Skeletal muscle satellite cell (primary cell): ENCODE data around the gene ANAPC1. TPM values are rescaled to one million over a fixed set of nuclear protein-coding genes. Genes with fewer than 3 reads are reported as not detected.
A peak's percentile ranks its signal among the peaks of the same experiment; 100 is the strongest.

Experiments used
- H3K27me3 ChIP-seq: 2 replicates; pipeline ENCODE4 v1.7.0; 2013; ENCODE audit warnings: low read length; ENCODE audit not compliant: control insufficient read depth, insufficient read depth
- H3K36me3 ChIP-seq: 2 replicates; pipeline ENCODE4 v1.7.0; 2013; ENCODE audit warnings: mild to moderate bottlenecking, control low read depth, low read length; ENCODE audit not compliant: insufficient read depth
- H3K4me1 ChIP-seq: 2 replicates; pipeline ENCODE4 v1.7.0; 2013; ENCODE audit warnings: low read length; ENCODE audit not compliant: control insufficient read depth, insufficient read depth
- H3K4me2 ChIP-seq: 2 replicates; pipeline ENCODE4 v1.7.0; 2013; ENCODE audit warnings: mild to moderate bottlenecking, low read length
- H3K4me3 ChIP-seq: 2 replicates; pipeline ENCODE4 v1.7.0; 2013; ENCODE audit warnings: low read length
- H3K9ac ChIP-seq: 2 replicates; pipeline ENCODE4 v1.7.0; 2013; ENCODE audit warnings: mild to moderate bottlenecking, low read depth, low read length, moderate library complexity
- H3K9me3 ChIP-seq: replicated peaks from 2 replicates; pipeline ENCODE4 v1.7.0; 2013; ENCODE audit warnings: mild to moderate bottlenecking, control low read depth, low read length
- total RNA-seq: library from RNA; depleted of rRNA; stranded (reverse); fragments of >200 nt; gene quantifications from 2 replicates; pipeline ENCODE4 v1.2.3, GENCODE V29; 2012; rRNA removed

Gene ANAPC1
- total RNA-seq = 67.7 and 79.9 TPM in 2 replicates

GRCh38 chr2:111883661-111884591 lies at the start of gene ANAPC1:
ANAPC1 (minus strand) TSS chr2:111884193; CDS start chr2:111880825, 3,368 bp downstream.
- H3K27me3 ChIP-seq = no peaks in the 10 kb centered on the region
- peak within 1 kb of the TSS; percentile 93 for H3K4me3 ChIP-seq
- H3K9me3 ChIP-seq = no peaks in the 10 kb centered on the region
- H3K9ac ChIP-seq = peak within 1 kb of the TSS; percentile 94
- no peaks in the 10 kb centered on the region for H3K36me3 ChIP-seq
- peak within 1 kb of the TSS; percentile 86 for H3K4me2 ChIP-seq
- no peaks in the 10 kb centered on the region for H3K4me1 ChIP-seq

GRCh38 chr2:111932841-111933291 lies 48.9 kb upstream of the ANAPC1 start:
- no peak overlapping the region for H3K4me3 ChIP-seq
- H3K9me3 ChIP-seq = no peaks in the 10 kb centered on the region
- no peak overlapping the region for H3K9ac ChIP-seq
- peaks cover 44% of the 10 kb centered on the region for H3K27me3 ChIP-seq
- peaks cover 6% of the 10 kb centered on the region for H3K4me1 ChIP-seq
- no peak overlapping the region for H3K4me2 ChIP-seq
- no peaks in the 10 kb centered on the region for H3K36me3 ChIP-seq

GRCh38 chr2:111930875-111931274 lies 46.9 kb upstream of the ANAPC1 start:
- Histone ChIP-seq H3K4me2 (no peak overlapping the region), H3K9ac (no peak overlapping the region), H3K4me1 (peaks cover 6% of the 10 kb centered on the region), H3K27me3 (peaks cover 45% of the 10 kb centered on the region), H3K4me3 (no peak overlapping the region), H3K9me3 (no peaks in the 10 kb centered on the region), H3K36me3 (no peaks in the 10 kb centered on the region)

- peaks cover 45% of the 10 kb centered on the region for H3K27me3 ChIP-seq
- H3K9ac ChIP-seq = no peak overlapping the region
- H3K4me1 ChIP-seq = peaks cover 6% of the 10 kb centered on the region
- H3K4me2 ChIP-seq = no peak overlapping the region
- no peaks in the 10 kb centered on the region for H3K9me3 ChIP-seq
- H3K4me3 ChIP-seq = no peak overlapping the region
- H3K36me3 ChIP-seq = no peaks in the 10 kb centered on the region
Observed at GRCh38 chr2:111930409-111930808, 46.4 kb upstream of the ANAPC1 start.

GRCh38 chr2:111927723-111928122 lies 43.7 kb upstream of the ANAPC1 start:
- Histone ChIP-seq H3K27me3 (peaks cover 56% of the 10 kb centered on the region), H3K4me3 (no peak overlapping the region), H3K4me2 (no peak overlapping the region), H3K36me3 (no peaks in the 10 kb centered on the region), H3K9me3 (no peaks in the 10 kb centered on the region), H3K9ac (no peak overlapping the region), H3K4me1 (peaks cover 6% of the 10 kb centered on the region)

- Histone ChIP-seq H3K4me2 (no peak overlapping the region), H3K9ac (no peak overlapping the region), H3K36me3 (no peaks in the 10 kb centered on the region), H3K4me1 (no peaks in the 10 kb centered on the region), H3K27me3 (peaks cover 69% of the 10 kb centered on the region), H3K9me3 (no peaks in the 10 kb centered on the region), H3K4me3 (no peak overlapping the region)
Observed at GRCh38 chr2:111924617-111925107, 40.7 kb upstream of the ANAPC1 start.

GRCh38 chr2:111923276-111923804 lies 39.3 kb upstream of the ANAPC1 start:
- no peak overlapping the region for H3K9ac ChIP-seq
- no peaks in the 10 kb centered on the region for H3K9me3 ChIP-seq
- no peak overlapping the region for H3K4me3 ChIP-seq
- H3K4me1 ChIP-seq = peaks cover 5% of the 10 kb centered on the region
- no peaks in the 10 kb centered on the region for H3K36me3 ChIP-seq
- H3K27me3 ChIP-seq = peaks cover 61% of the 10 kb centered on the region
- no peak overlapping the region for H3K4me2 ChIP-seq

- Histone ChIP-seq H3K4me3 (no peak overlapping the region), H3K9me3 (no peaks in the 10 kb centered on the region), H3K4me2 (no peak overlapping the region), H3K36me3 (no peaks in the 10 kb centered on the region), H3K27me3 (peaks cover 61% of the 10 kb centered on the region), H3K4me1 (peaks cover 8% of the 10 kb centered on the region), H3K9ac (no peak overlapping the region)
Observed at GRCh38 chr2:111919794-111920608, 36.0 kb upstream of the ANAPC1 start.

- H3K4me1 ChIP-seq = peaks cover 8% of the 10 kb centered on the region
- no peak overlapping the region for H3K4me2 ChIP-seq
- H3K9ac ChIP-seq = no peak overlapping the region
- no peak overlapping the region for H3K4me3 ChIP-seq
- H3K27me3 ChIP-seq = peaks cover 59% of the 10 kb centered on the region
- no peaks in the 10 kb centered on the region for H3K36me3 ChIP-seq
- H3K9me3 ChIP-seq = no peaks in the 10 kb centered on the region
Observed at GRCh38 chr2:111919365-111919764, 35.4 kb upstream of the ANAPC1 start.

GRCh38 chr2:111918383-111918806 lies 34.4 kb upstream of the ANAPC1 start:
- Histone ChIP-seq H3K9ac (no peak overlapping the region), H3K4me3 (no peak overlapping the region), H3K4me1 (peaks cover 8% of the 10 kb centered on the region), H3K27me3 (peaks cover 49% of the 10 kb centered on the region), H3K4me2 (no peak overlapping the region), H3K36me3 (no peaks in the 10 kb centered on the region), H3K9me3 (no peaks in the 10 kb centered on the region)

GRCh38 chr2:111917106-111917505 lies 33.1 kb upstream of the ANAPC1 start:
- peaks cover 47% of the 10 kb centered on the region for H3K27me3 ChIP-seq
- H3K36me3 ChIP-seq = no peaks in the 10 kb centered on the region
- H3K4me1 ChIP-seq = peaks cover 8% of the 10 kb centered on the region
- no peaks in the 10 kb centered on the region for H3K9me3 ChIP-seq
- H3K9ac ChIP-seq = no peak overlapping the region
- no peak overlapping the region for H3K4me3 ChIP-seq
- no peak overlapping the region for H3K4me2 ChIP-seq
